ENCODE data around the gene ZNF559. TPM values are rescaled to one million over a fixed set of nuclear protein-coding genes. Genes with fewer than 3 reads are reported as not detected.
"Not testable (repeated sequence)": the region's sequence is repeated elsewhere in the genome, so short reads cannot be mapped to it uniquely, and the experiment has no call there.

ZNF559 gene
- total RNA-seq, 3 donors from 2014 or later: 18.4 to 39.1 (median 23.4) TPM

DNA sequence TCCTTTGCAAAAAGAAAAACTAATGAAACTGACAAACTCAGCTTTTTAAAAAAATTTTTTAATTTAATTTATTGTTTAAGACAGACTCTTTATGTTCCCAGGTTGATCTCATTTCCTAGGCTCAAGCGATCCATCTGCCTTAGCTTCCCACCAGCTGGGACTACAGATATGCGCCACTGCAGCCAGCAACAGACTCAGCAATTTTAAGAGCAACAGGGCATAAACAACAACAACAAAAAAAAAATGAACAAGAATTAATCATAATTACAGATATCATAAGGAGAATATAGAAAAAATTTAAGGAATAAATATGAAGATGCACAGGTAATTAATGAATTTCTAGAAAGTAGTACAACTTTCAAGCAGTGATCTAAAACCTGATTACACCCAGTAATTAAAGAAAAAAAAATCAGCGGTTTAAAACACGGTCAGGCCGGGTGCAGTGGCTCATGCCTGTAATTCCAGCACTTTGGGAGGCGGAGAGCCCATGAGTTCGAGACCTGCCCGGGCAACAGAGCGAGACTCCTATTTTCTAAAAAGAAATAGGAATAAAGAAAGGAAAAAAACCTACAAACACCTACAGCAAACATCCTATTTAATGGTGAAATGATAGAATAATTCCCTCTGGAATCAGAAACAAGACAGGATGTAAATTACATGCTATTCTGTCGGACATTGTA is 15.7 kb upstream of the ZNF559 start:
- TF ChIP-seq POLR2A (IDR thresholded peaks at IDR 0.05) (no peak), POLR2AphosphoS5 (IDR thresholded peaks at IDR 0.05) (no peak)
- peak overlapping the region; percentile 78 to 97 (median 87) for H3K4me3 ChIP-seq
- intact Hi-C loops (cut with DNase I; ENCODE audit: low total_unique reads): no loop called here

DNA sequence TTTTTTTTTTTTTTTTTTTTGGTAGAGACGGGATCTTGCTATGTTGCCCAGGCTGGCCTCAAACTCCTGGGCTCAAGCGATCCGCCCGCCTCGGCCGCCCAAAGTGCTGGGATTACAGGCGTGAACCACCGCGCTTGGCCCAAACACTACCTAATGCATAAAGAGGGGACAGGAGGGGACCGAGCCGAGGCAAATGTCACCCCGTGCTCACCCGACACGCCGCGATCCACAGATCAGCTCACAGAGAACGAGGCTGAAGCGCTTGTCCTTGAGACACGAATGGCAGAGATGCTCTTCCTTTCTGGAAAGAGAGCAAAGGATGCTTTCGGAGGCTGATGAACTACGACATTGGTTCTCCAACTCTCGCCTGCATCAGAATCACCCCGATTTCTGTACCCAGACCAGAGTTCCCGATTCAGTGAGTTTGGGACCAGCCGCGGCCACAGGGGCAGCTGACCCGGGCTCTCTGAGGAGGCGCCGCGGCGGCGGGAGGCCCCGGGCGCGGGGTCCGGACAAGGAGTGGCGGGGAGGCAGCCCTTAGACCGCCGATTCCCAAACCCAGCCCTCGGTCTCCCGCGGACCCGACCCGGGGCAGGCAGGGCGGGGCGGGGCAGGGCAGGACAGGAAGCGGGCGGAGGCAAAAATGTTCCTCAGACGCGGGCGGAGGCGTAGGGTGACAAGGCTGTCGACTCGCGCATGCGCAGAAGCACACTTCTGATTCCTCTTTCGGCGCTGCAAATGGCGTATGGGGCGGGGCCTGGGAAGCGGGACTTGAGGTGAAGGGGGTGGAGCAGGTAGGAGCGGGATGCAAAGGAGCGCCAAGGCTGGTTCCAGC is 14.6 kb upstream of the ZNF559 start, which contains the start of gene ZNF699:
TSS of gene ZNF699 (minus strand) at position 700 of the 835 bp plus-strand sequence. CDS start 4,719 bp downstream, outside the sequence.
- H3K36me3 ChIP-seq: no peaks in the 10 kb centered on the region
- H3K27ac ChIP-seq: peak within 1 kb of the TSS; percentile 98
- peaks cover 18 to 20% of the 10 kb centered on the region in 2 donors for H3K9me3 ChIP-seq
- TF ChIP-seq, protein P1, sequence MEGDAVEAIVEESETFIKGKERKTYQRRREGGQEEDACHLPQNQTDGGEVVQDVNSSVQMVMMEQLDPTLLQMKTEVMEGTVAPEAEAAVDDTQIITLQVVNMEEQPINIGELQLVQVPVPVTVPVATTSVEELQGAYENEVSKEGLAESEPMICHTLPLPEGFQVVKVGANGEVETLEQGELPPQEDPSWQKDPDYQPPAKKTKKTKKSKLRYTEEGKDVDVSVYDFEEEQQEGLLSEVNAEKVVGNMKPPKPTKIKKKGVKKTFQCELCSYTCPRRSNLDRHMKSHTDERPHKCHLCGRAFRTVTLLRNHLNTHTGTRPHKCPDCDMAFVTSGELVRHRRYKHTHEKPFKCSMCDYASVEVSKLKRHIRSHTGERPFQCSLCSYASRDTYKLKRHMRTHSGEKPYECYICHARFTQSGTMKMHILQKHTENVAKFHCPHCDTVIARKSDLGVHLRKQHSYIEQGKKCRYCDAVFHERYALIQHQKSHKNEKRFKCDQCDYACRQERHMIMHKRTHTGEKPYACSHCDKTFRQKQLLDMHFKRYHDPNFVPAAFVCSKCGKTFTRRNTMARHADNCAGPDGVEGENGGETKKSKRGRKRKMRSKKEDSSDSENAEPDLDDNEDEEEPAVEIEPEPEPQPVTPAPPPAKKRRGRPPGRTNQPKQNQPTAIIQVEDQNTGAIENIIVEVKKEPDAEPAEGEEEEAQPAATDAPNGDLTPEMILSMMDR (IDR thresholded peaks at IDR 0.05): no peak
- TF ChIP-seq POLR2A (IDR thresholded peaks at IDR 0.05) (peak; percentile 21), POLR2AphosphoS5 (IDR thresholded peaks at IDR 0.05) (peak; percentile 62 to 81 (median 64))
- H3K4me1 ChIP-seq: peaks cover 0 to 4% of the 10 kb centered on the region in 2 donors
- DNase-seq (ENCODE audit: low spot score in 2 of 2): peak; percentile 98
- H3K4me3 ChIP-seq: peak within 1 kb of the TSS; percentile 78 to 97 (median 87)
- H3K27me3 ChIP-seq: no peaks in the 10 kb centered on the region
- intact Hi-C loops (cut with DNase I; ENCODE audit: low total_unique reads): no loop called here

More for the DNA sequence above, 15.7 kb upstream of the ZNF559 start:
- no peak overlapping the region for H3K27ac ChIP-seq
- peaks cover 0 to 4% of the 10 kb centered on the region in 2 donors for H3K4me1 ChIP-seq
- H3K9me3 ChIP-seq: peaks cover 24 to 30% of the 10 kb centered on the region in 2 donors
- no peaks in the 10 kb centered on the region for H3K27me3 ChIP-seq
- DNase-seq (ENCODE audit: low spot score in 2 of 2): no peak
- peaks cover 3% of the 10 kb centered on the region for H3K36me3 ChIP-seq

DNA sequence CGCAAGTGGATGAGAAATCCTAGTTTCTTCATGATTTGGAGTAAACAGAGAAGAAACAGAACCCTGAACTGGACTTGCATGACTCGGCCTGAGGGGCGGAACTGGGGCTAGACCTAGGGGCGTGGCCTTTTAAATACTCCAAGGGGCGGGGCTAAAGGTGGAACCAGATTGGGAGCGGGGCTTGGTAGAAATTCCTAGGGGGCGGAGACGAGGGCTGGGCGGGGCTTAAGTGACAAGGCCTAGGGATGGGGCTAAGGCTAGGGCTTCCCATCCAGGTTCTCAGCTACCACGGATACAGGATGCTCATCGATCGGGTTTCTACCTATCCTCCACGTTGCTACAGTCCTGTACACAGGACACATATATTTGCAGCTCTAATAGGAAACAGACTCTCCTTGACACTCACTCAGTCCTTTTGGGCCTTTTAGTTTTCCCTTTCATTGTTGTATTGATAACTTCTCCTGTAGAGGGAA is 14.0 kb upstream of the ZNF559 start:
- Histone ChIP-seq H3K36me3 (no peaks in the 10 kb centered on the region), H3K9me3 (peaks cover 11 to 13% of the 10 kb centered on the region in 2 donors), H3K4me1 (peaks cover 0 to 4% of the 10 kb centered on the region in 2 donors), H3K27me3 (no peaks in the 10 kb centered on the region), H3K4me3 (peak overlapping the region; percentile 78 to 97 (median 87)), H3K27ac (peak overlapping the region; percentile 98)
- intact Hi-C loops (cut with DNase I; ENCODE audit: low total_unique reads): no loop called here
- TF ChIP-seq POLR2A (IDR thresholded peaks at IDR 0.05): no peak
- TF ChIP-seq, protein P1 (IDR thresholded peaks at IDR 0.05): no peak
- peak in 1 of 2 donors; percentile 89 for DNase-seq (ENCODE audit: low spot score in 2 of 2)

DNA sequence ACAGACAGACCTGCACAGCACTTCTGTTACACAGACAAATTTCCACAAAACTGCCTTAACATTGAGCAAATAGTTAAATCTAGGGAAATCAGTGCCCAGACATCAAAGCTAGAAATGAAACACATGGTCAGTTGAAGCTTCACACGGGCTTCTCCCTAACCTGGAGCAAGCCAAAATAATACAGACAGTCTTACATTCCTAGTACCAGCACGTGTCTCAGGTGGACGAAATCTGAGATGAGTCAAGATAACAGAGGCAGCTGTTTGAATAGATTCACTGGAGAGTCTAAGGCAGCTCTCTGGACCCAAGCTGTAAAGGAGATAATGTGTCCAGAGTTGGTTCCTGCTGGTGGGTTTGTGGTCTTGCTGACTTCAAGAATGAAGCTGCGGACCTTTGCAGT is 10.2 kb upstream of the ZNF559 start:
- no peaks in the 10 kb centered on the region for H3K4me1 ChIP-seq
- H3K4me3 ChIP-seq: no peak overlapping the region
- TF ChIP-seq POLR2A (IDR thresholded peaks at IDR 0.05) (no peak), POLR2AphosphoS5 (IDR thresholded peaks at IDR 0.05) (no peak)
- TF ChIP-seq, protein P1 (IDR thresholded peaks at IDR 0.05): no peak
- intact Hi-C loops (cut with DNase I; ENCODE audit: low total_unique reads): no loop called here
- no peaks in the 10 kb centered on the region for H3K36me3 ChIP-seq
- DNase-seq (ENCODE audit: low spot score in 2 of 2): no peak
- H3K27me3 ChIP-seq: no peaks in the 10 kb centered on the region
- no peak overlapping the region for H3K27ac ChIP-seq
- no peaks in the 10 kb centered on the region for H3K9me3 ChIP-seq

DNA sequence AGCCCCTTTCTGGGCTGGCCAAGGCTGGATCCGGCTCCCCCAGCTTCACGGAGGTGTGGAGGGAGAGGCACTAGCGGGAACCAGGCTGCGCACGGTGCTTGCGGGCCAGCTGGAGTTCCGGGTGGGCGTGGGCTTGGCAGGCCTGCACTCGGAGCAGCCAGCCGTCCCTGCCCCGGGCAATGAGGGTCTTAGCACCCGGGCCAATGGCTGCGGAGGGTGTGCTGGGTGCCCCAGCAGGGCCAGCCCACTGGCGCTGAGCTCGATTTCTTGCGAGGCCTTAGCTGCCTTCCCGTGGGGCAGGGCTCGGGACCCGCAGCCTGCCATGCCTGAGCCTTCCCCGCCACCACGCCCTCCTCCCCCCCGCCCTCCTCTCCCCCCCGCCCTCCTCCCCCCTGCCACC is 2.6 kb upstream of the ZNF559 start:
- no peak overlapping the region for H3K27ac ChIP-seq
- DNase-seq (ENCODE audit: low spot score in 2 of 2): no peak
- H3K27me3 ChIP-seq: no peaks in the 10 kb centered on the region
- TF ChIP-seq, protein P1 (IDR thresholded peaks at IDR 0.05): no peak
- TF ChIP-seq POLR2AphosphoS5 (IDR thresholded peaks at IDR 0.05): no peak
- TF ChIP-seq POLR2A (IDR thresholded peaks at IDR 0.05): no peak
- no peaks in the 10 kb centered on the region for H3K36me3 ChIP-seq
- intact Hi-C loops (cut with DNase I; ENCODE audit: low total_unique reads): no loop called here
- H3K4me1 ChIP-seq: no peaks in the 10 kb centered on the region
- peaks cover 4 to 12% of the 10 kb centered on the region in 2 donors for H3K9me3 ChIP-seq
- no peak overlapping the region for H3K4me3 ChIP-seq

DNA sequence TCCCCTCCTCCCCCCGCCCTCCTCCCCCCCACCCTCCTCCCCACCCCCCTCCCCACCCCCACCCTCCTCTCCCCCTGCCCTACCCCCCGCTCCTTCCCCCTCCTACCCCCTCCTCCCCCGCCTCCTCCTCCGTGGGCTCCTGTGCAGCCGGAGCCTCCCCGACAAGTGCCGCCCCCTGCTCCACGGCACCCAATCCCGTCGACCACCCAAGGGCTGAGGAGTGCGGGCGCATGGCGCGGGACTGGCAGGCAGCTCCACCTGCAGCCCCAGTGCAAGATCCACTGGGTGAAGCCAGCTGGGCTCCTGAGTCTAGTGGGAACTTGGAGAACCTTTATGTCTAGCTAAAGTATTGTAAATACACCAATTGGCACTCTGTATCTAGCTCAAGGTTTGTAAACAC is 2.2 kb upstream of the ZNF559 start:
- H3K27ac ChIP-seq; intact Hi-C loops (cut with DNase I; ENCODE audit: low total_unique reads): not testable (repeated sequence)

DNA sequence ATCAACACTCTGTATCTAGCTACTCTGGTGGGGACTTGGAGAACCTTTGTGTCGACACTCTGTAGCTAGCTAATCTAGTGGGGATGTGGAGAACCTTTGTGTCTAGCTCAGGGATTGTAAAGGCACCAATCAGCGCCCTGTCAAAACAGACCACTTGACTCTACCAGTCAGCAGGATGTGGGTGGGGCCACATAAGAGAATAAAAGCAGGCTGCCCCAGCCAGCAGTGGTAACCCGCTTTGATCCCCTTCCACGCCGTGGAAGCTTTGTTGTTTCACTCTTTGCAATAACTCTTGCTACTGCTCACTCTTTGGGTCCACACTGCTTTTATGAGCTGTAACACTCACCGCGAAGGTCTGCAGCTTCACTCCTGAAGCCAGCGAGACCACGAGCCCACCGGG is 1.8 kb upstream of the ZNF559 start:
- H3K27me3 ChIP-seq; H3K36me3 ChIP-seq; H3K4me3 ChIP-seq; H3K4me1 ChIP-seq; H3K27ac ChIP-seq; DNase-seq (ENCODE audit: low spot score in 2 of 2); intact Hi-C loops (cut with DNase I; ENCODE audit: low total_unique reads): not testable (repeated sequence)
- H3K9me3 ChIP-seq: peaks cover 5 to 20% of the 10 kb centered on the region in 2 donors

More for the DNA sequence above, 2.2 kb upstream of the ZNF559 start:
- not testable (repeated sequence) for DNase-seq (ENCODE audit: low spot score in 2 of 2); H3K27me3 ChIP-seq; H3K4me1 ChIP-seq; H3K36me3 ChIP-seq; H3K4me3 ChIP-seq
- peaks cover 4 to 16% of the 10 kb centered on the region in 2 donors for H3K9me3 ChIP-seq
